ENCODE data around the gene BEND3.
"Not testable (repeated sequence)": the region's sequence is repeated elsewhere in the genome, so short reads cannot be mapped to it uniquely, and the experiment has no call there.

Gene BEND3

GRCh38 chr6:107114926-107115694 lies at the start of gene BEND3:
Gene BEND3 (minus strand): TSS chr6:107115515. CDS start chr6:107099285, 16,230 bp downstream.
- peak; percentile 30 for DNase-seq (ENCODE audit: low read depth)

GRCh38 chr6:107164299-107164698 lies 49.0 kb upstream of the BEND3 start:
- not testable (repeated sequence) for DNase-seq (ENCODE audit: low read depth)

GRCh38 chr6:107161521-107161920 lies 46.2 kb upstream of the BEND3 start:
- no peak for DNase-seq (ENCODE audit: low read depth)

- no peak for DNase-seq (ENCODE audit: low read depth)
Measured at GRCh38 chr6:107156617-107157016, 41.3 kb upstream of the BEND3 start.

GRCh38 chr6:107154801-107155160 lies 39.5 kb upstream of the BEND3 start:
- DNase-seq (ENCODE audit: low read depth) = no peak

- no peak for DNase-seq (ENCODE audit: low read depth)
Measured at GRCh38 chr6:107154131-107154800, 39.0 kb upstream of the BEND3 start.

- no peak for DNase-seq (ENCODE audit: low read depth)
Measured at GRCh38 chr6:107152638-107153430, 37.5 kb upstream of the BEND3 start.

- DNase-seq (ENCODE audit: low read depth) = no peak
Measured at GRCh38 chr6:107144666-107145065, 29.4 kb upstream of the BEND3 start.

GRCh38 chr6:107144014-107144413 lies 28.7 kb upstream of the BEND3 start:
- no peak for DNase-seq (ENCODE audit: low read depth)

GRCh38 chr6:107140581-107140980 lies 25.3 kb upstream of the BEND3 start:
- DNase-seq (ENCODE audit: low read depth) = no peak

- DNase-seq (ENCODE audit: low read depth) = not testable (repeated sequence)
Measured at GRCh38 chr6:107136324-107136723, 21.0 kb upstream of the BEND3 start.

GRCh38 chr6:107135048-107135680 lies 19.8 kb upstream of the BEND3 start:
- DNase-seq (ENCODE audit: low read depth) = not testable (repeated sequence)

- DNase-seq (ENCODE audit: low read depth) = peak; percentile 4
Measured at GRCh38 chr6:107132330-107132954, 17.1 kb upstream of the BEND3 start.

- DNase-seq (ENCODE audit: low read depth) = no peak
Measured at GRCh38 chr6:107129370-107129925, 14.1 kb upstream of the BEND3 start.

GRCh38 chr6:107128577-107128976 lies 13.3 kb upstream of the BEND3 start:
- DNase-seq (ENCODE audit: low read depth) = no peak

GRCh38 chr6:107128175-107128574 lies 12.9 kb upstream of the BEND3 start:
- no peak for DNase-seq (ENCODE audit: low read depth)

- no peak for DNase-seq (ENCODE audit: low read depth)
Measured at GRCh38 chr6:107125771-107126170, 10.5 kb upstream of the BEND3 start.

GRCh38 chr6:107124934-107125348 lies 9.6 kb upstream of the BEND3 start:
- DNase-seq (ENCODE audit: low read depth) = no peak

- no peak for DNase-seq (ENCODE audit: low read depth)
Measured at GRCh38 chr6:107123501-107123900, 8.2 kb upstream of the BEND3 start.

- no peak for DNase-seq (ENCODE audit: low read depth)
Measured at GRCh38 chr6:107122748-107123147, 7.4 kb upstream of the BEND3 start.

- DNase-seq (ENCODE audit: low read depth) = no peak
Measured at GRCh38 chr6:107121964-107122495, 6.7 kb upstream of the BEND3 start.

All from activated T-cell treated with anti-CD3 and anti-CD28 coated beads for 1 hour (primary cell).